ENCODE measurements around the gene CAMK2B.

The CAMK2B gene

DNA sequence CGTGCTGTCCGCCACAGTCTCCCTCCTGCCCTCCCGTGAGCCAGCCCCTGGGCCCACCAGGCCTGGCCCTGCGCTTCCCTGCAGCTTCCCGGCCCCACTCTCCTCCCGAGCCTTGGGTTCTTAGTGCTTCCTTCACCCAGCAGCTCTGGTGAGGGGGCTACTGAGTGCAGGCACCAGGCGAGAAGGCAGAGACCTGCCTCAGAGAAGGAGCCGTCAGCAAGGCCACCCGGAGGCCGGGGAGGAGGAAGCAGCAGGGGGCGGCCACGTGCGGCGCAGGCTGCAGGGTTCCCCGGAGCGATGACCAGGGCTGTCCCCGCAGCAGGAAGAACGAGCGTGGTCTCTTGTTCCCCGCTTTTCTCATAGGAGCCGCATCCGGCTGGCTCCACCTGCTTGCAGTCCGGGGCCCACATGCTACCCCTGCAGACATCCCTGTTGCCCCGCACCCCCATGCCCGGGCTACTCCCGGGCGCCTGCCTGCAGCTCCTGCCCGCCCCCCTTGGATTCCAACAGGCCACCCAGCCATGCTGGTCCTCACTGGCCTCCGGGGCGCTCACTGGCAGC is 104.1 kb downstream of the CAMK2B start:
- Mint-ChIP-seq H3K9me3 (no peaks in the 10 kb centered on the region), H3K4me3 (no peak overlapping the region)

DNA sequence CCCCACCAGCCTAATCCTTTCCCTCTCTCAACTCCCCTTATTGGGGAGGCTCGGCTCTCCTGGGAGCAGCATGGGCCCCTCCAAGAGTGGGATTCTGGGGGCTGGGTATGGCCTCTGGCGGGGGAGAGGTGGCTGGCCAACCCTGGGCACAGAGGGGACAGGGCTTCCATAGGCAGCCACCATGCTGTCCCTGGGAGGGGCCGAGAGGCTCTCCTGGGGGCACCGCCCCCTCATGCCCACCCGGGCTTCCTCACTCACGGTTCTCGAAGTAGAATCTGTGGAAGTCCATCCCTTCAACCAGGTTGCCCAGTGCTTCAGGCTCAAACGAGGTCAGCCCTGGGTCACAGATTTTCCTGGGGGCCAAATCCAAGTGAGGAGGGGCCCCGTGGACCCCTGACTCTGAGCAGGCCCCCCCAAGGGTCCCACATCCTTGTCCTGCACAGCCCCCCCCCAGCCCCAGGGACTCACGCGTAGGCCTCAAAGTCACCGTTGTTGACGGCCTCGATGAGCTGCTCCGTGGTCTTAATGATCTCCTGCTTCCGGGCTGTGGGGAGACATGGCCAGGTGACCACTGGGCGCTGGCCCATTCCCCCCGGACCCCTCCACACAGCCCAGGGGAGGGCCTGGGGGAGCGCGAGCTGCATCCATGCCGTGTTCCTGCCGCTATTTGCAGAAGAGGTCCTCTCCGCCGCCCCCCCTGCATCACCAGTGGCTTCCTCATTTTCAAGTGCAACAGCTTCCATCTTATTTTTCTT is 104.9 kb downstream of the CAMK2B start:
- H3K4me1 Mint-ChIP-seq = no peaks in the 10 kb centered on the region
- H3K27me3 Mint-ChIP-seq = peaks cover 3 to 8% of the 10 kb centered on the region in 2 donors
- no peak overlapping the region for H3K27ac Mint-ChIP-seq
- H3K36me3 Mint-ChIP-seq = peaks cover 2 to 3% of the 10 kb centered on the region in 2 donors
- DNase-seq = no peak
- ATAC-seq (replicated peaks) = no peak
- no peaks in the 10 kb centered on the region for H3K9me3 Mint-ChIP-seq
- H3K4me3 Mint-ChIP-seq = no peak overlapping the region

More for the DNA sequence above, 104.1 kb downstream of the CAMK2B start:
- Mint-ChIP-seq H3K27ac (no peak overlapping the region), H3K27me3 (peaks cover 10 to 16% of the 10 kb centered on the region in 2 donors), H3K4me1 (no peaks in the 10 kb centered on the region), H3K36me3 (peaks cover 0 to 2% of the 10 kb centered on the region in 2 donors)
- no peak for DNase-seq
- ATAC-seq (replicated peaks) = no peak

DNA sequence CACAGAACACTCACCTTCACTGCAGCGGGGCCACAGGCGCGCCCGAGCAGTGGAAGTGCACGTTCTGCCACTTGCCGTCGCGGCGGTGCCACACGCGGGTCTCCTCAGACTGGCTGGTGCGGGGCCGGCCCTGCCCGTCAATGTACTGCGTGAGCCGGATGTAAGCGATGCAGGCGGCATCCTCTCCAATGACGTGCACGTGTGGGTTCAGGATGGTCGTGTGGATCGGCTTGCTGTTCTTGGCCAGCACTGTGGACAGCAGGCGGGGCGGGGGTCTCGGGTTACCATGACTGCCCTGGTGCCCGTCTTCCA is 105.4 kb downstream of the CAMK2B start:
- H3K36me3 Mint-ChIP-seq = peaks cover 2 to 3% of the 10 kb centered on the region in 2 donors
- H3K4me3 Mint-ChIP-seq = no peak overlapping the region
- no peaks in the 10 kb centered on the region for H3K4me1 Mint-ChIP-seq
- ATAC-seq (replicated peaks) = no peak
- no peak overlapping the region for H3K27ac Mint-ChIP-seq
- no peaks in the 10 kb centered on the region for H3K9me3 Mint-ChIP-seq
- H3K27me3 Mint-ChIP-seq = peaks cover 0 to 3% of the 10 kb centered on the region in 2 donors
- DNase-seq = no peak

DNA sequence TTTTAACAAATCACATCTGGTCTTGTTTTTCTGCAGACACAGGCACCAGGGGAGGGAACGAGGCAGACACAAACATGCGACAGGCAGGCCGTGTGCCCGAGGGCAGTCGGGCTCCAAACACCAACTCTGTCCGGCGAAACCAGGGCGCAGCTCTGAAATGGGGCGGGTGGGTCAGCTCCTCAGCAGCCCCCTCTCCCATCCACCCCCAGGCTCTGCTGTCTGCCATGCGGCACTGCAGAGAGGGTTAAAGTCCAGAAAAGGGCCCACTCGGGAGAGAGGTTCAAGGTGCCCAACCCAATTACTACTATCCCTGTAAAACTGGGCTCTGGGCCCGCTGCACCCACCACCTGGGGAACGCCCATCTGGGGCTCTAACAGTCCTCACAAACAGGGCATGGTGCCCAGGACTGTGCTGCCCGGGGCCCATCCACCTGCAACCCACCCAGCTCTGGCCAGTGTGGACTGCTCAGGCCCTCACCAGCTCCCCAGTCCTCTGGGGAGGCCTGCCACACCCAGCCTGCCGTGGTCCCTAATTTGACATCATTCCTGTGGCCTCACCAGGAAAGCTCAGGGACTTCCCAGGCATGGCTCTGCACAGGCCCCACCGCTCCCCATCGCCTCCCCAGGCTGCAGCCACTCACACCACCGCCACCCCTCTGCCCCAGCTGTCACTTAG is 105.9 kb downstream of the CAMK2B start:
- ATAC-seq (replicated peaks) (no peak), DNase-seq (no peak)
- no peaks in the 10 kb centered on the region for H3K27me3 Mint-ChIP-seq
- no peaks in the 10 kb centered on the region for H3K9me3 Mint-ChIP-seq
- H3K4me1 Mint-ChIP-seq = peaks cover 2 to 3% of the 10 kb centered on the region in 2 donors
- no peak overlapping the region for H3K4me3 Mint-ChIP-seq
- H3K36me3 Mint-ChIP-seq = peaks cover 4 to 5% of the 10 kb centered on the region in 2 donors
- no peak overlapping the region for H3K27ac Mint-ChIP-seq

DNA sequence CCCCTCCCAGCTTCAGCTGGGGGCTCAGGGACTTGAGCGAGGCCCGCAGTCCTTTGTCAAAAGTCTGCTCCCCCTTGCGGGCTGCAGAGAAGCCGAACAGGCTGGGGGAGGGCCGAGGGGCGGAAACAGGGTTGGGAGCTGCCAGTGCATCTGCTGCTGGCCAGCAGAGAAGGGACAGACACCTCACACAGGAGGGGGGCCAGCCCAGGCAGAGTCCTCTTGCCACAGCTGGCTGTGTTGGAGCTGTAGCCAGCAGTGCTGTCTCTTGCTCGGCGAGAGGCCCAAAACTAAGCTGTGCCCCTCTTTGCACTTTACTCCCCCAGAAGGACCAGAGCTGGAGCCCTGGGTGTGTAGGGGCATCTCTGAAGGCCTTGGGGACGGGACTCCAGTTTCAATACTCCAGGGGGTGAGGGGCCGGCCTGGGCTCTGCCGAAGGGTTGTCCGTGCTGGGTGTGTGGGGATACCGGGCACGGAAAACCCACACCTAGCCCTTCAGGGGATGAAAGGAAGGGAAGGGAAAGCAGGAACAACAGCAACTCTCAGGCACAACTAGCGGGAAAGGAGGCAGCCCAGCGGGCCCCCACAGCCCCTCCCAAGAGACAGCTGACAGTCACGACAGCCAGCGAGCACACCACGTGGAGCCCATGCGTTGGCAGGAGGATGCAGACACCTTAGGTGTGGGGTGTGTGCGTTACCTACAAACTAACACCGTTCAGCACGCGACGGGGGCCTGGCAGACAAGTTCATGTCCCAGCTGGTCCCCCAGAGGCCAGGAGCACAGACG is 106.8 kb downstream of the CAMK2B start:
- Mint-ChIP-seq H3K4me1 (peaks cover 11 to 12% of the 10 kb centered on the region in 2 donors), H3K27ac (peak overlapping the region; percentile 82), H3K9me3 (no peaks in the 10 kb centered on the region), H3K27me3 (no peaks in the 10 kb centered on the region), H3K36me3 (peaks cover 9 to 14% of the 10 kb centered on the region in 2 donors), H3K4me3 (no peak overlapping the region)
- DNase-seq = no peak
- ATAC-seq (replicated peaks) = no peak

DNA sequence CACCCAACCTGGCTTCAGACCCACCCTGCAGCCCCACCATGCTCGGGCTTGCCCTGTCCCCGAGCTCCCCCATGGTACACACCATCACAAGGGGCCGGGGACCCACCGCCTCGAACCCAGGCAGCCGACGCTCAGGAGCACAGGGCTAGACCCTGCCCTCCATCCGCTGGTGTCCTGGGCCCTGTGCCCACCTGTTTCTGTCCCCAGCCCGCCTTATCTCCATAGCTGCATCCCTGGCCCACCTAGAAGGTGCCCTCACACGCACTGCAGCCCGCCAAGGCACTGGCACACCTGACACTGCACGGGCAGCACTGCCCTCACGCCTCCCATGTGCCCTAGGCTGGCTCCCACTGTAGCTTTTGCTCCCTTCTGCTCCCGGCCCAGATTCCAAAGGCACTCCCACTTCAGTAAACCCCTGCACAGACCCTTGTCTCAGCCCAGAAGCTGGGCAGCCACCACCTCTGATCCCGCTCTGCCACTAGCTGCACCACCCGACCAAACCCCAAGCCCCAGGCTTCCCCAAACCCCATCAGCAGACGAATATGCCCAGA is 107.5 kb downstream of the CAMK2B start:
- H3K4me3 Mint-ChIP-seq = no peak overlapping the region
- H3K4me1 Mint-ChIP-seq = peaks cover 11 to 14% of the 10 kb centered on the region in 2 donors
- H3K9me3 Mint-ChIP-seq = no peaks in the 10 kb centered on the region
- DNase-seq (no peak), ATAC-seq (replicated peaks) (no peak)
- H3K36me3 Mint-ChIP-seq = peaks cover 14 to 16% of the 10 kb centered on the region in 2 donors
- peak overlapping the region; percentile 82 for H3K27ac Mint-ChIP-seq
- H3K27me3 Mint-ChIP-seq = no peaks in the 10 kb centered on the region

DNA sequence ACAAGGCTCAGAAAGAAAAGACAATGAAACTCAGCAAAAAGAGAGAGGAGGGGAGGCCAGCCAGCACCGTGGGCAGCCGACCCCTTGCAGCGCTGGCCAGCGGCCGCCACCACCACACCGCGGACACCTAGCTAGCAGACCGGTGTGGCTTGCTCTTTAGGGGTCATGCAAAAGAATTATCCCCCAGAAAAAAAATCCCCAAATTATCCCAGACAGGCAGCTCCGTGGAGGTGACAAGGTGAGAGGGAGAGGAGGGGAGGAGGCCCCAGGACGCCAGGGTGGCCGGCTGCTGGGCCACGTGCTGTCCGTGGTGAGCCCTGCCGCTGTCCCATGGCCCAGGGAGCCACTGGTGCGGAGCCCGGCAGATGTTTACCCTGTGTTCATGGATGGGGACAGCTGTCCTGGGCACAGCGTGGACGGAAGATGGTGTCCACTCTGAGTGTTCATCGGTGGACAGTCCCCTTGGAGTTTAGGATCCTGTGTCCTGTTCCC is 108.1 kb downstream of the CAMK2B start:
- peaks cover 11 to 14% of the 10 kb centered on the region in 2 donors for H3K4me1 Mint-ChIP-seq
- no peak overlapping the region for H3K27ac Mint-ChIP-seq
- DNase-seq (no peak), ATAC-seq (replicated peaks) (no peak)
- H3K4me3 Mint-ChIP-seq = no peak overlapping the region
- H3K9me3 Mint-ChIP-seq = no peaks in the 10 kb centered on the region
- peaks cover 16 to 22% of the 10 kb centered on the region in 2 donors for H3K36me3 Mint-ChIP-seq
- H3K27me3 Mint-ChIP-seq = no peaks in the 10 kb centered on the region

DNA sequence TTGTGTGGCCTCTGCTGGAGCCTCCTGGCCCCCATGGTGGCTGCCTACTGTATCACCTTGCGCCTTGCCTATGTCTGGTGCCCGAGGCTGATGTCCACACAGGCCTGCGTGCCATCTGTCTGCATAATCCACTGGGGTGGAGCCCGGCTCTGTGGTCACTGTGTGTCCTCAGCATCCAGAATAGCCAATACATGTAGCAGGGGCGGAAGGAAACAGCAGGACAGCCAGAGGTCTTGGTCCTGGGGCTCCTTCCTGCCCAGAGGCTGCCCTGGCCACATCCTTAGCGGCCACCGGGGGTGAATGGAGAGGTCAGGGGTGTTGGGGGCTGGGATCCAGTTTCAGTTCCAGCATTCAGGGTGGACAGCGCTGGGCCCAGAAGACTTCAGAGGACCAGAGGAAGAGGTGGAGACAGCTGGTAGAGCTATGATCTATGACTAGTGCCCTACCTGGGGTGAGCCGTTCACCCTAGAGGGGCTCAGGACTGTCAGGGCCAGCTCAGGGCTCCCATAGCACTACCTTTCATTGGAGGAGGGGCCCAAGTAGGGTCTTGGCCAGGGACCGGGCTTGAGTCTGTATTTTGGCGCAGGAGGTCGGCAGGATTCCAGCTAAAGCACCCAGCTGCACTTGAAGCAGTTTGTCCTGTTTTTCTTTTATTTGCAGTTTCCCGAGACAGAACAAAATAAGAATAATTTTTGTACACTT is 108.7 kb downstream of the CAMK2B start:
- DNase-seq = no peak
- Mint-ChIP-seq H3K9me3 (no peaks in the 10 kb centered on the region), H3K36me3 (peaks cover 16 to 26% of the 10 kb centered on the region in 2 donors), H3K4me3 (no peak overlapping the region), H3K27me3 (no peaks in the 10 kb centered on the region), H3K27ac (no peak overlapping the region), H3K4me1 (peaks cover 11 to 14% of the 10 kb centered on the region in 2 donors)
- no peak for ATAC-seq (replicated peaks)

DNA sequence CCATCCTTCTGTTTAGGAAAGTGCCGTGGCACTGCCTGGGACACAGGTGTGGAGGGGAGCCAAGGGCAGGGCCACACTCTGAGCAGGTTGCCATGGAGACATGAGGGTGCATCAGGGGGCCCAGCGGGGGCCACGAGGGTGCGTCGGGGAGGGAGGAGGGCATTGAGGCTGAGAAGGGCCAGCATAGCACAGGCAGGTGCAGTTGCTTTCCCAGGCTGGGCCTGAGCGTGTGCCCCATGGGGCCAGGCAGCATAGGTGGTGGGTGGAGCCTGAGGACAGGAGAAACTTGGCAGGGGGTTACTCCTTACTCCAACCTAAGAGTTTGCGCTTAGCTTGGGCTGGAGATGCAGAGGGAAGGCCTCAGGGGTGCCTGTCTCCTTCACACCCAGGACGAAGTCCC is 109.4 kb downstream of the CAMK2B start:
- Mint-ChIP-seq H3K4me1 (peaks cover 11 to 14% of the 10 kb centered on the region in 2 donors), H3K9me3 (no peaks in the 10 kb centered on the region), H3K27me3 (no peaks in the 10 kb centered on the region), H3K4me3 (no peak overlapping the region), H3K36me3 (peaks cover 20 to 29% of the 10 kb centered on the region in 2 donors), H3K27ac (no peak overlapping the region)
- DNase-seq (no peak), ATAC-seq (replicated peaks) (no peak)

DNA sequence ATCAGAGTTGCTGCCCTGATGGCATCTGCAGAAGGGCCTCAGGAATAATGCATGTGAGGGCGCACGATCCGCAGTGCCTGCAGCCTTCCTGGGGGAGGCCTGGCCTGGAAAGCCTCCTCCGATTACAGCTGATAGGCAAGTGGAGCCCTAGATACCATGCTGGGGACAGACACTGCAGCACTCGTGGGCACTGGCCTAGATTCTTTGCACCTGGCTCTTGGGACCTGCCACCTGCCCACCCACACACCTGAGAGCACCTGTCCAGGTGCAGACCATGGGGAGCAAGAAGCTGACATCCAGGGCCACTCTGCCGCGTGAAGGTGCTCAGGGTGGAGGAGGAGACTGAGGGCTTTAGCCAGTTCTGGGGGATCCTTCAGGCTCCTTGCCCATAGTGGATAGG is 109.9 kb downstream of the CAMK2B start:
- DNase-seq (no peak), ATAC-seq (replicated peaks) (no peak)
- Mint-ChIP-seq H3K36me3 (peaks cover 20 to 33% of the 10 kb centered on the region in 2 donors), H3K27ac (no peak overlapping the region), H3K4me1 (peaks cover 11 to 14% of the 10 kb centered on the region in 2 donors), H3K27me3 (no peaks in the 10 kb centered on the region), H3K9me3 (no peaks in the 10 kb centered on the region), H3K4me3 (no peak overlapping the region)

DNA sequence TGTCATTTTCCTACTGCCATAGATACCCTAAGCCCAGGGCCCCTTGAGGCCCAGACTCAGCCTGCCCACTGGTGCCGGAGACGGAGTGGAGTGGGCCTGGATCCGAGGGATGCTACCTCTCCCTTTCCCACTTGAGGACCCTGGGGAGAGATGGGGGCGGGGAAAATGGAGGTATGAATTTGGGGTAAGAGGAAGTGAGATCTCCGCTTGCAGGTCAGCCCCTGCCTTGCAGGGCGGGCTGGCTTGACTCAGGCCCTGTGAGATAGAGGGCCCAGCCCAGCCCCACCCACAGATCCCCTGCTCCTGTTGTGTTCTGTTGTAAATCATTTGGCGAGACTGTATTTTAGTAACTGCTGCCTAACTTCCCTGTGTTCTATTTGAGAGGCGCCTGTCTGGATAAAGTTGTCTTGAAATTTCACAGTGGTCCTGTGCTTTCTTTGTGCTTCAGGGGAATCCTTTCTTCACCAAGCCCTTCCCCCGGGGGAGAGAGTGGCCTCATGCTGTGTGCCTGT is 111.5 kb downstream of the CAMK2B start:
- Mint-ChIP-seq H3K4me3 (no peak overlapping the region), H3K27me3 (no peaks in the 10 kb centered on the region), H3K4me1 (peaks cover 11 to 14% of the 10 kb centered on the region in 2 donors), H3K9me3 (no peaks in the 10 kb centered on the region), H3K27ac (peak overlapping the region; percentile 79), H3K36me3 (peaks cover 26 to 45% of the 10 kb centered on the region in 2 donors)
- DNase-seq = no peak
- ATAC-seq (replicated peaks) = peak; percentile 78

DNA sequence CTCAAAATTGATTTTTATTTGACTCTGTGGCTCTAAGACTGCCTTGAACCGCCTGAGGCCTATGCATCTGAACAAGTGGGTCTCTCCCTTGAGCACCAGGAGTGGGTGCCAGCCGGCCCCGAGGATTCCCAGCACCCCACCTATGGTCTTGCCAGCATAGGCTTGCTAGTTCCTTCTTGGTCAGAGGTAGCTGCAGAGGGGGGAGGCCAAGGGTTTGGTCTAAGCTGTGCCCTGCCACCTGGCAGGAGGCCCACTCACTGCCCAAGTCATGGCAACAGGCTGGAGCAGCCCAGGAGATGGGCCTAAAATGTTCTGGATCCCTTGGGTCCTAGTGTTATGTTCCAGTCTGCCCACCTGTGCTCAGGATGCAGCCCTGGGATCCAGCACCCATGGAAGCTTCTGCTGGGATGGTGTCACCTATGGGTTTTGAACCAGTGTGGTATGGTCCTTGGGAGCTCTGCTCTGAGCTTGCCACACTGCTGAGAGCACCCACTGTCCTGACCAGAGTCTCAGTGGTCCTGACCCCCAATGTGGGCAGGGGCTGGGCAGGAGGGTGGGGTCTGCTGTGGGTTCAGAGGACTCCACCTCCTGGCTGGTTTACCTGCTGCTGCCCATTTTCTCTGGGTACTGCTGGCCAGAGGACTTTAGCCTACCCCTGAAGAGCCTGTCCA is 112.1 kb downstream of the CAMK2B start:
- Mint-ChIP-seq H3K27me3 (no peaks in the 10 kb centered on the region), H3K27ac (no peak overlapping the region), H3K4me1 (peaks cover 11 to 14% of the 10 kb centered on the region in 2 donors), H3K36me3 (peaks cover 30 to 51% of the 10 kb centered on the region in 2 donors), H3K4me3 (no peak overlapping the region), H3K9me3 (no peaks in the 10 kb centered on the region)
- ATAC-seq (replicated peaks) = peak in 1 of 2 donors; percentile 28
- DNase-seq = no peak

Measured in stimulated activated naive B cell treated with anti-CD40 and anti-IgM and Interleukin-4, amounts not matched to agents 10 μg/mL and 1 μg/mL and 100 μg/mL, for 72 hours (primary cell).